HG03575 (cell line): Measurements from ENCODE around the gene IL25.
"Not testable (repeated sequence)": the region's sequence is repeated elsewhere in the genome, so short reads cannot be mapped to it uniquely, and the experiment has no call there.

Experiments used
- ATAC-seq: cut with Tn5 transposase; IDR thresholded peaks from one replicate; pipeline ENCODE4 v1.9.1; 2021; ENCODE audit not compliant: unreplicated experiment, insufficient number of reproducible peaks, low FRiP score; ENCODE audit errors: extremely low read depth

IL25 gene

DNA sequence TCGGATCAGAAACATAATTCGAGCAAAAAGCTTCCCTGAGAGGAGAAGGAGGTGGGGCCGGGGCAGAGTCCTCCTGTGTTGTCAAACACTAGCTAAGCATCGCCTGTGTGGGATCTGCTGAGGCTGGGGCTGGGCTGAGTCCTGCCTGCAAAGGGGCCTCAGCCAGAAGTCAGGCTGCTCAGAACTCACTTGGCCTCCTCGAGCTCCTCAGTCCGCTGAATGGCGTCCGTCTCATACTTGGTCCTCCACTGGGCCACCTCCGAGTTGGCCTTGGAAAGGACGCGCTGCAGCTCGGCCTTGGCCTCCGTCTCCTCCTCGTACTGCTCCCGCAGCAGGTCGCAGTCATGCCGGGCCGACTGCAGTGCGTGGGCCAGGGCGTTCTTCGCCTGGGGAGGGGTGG lies 45.4 kb downstream of the IL25 start:
- ATAC-seq = no peak

DNA sequence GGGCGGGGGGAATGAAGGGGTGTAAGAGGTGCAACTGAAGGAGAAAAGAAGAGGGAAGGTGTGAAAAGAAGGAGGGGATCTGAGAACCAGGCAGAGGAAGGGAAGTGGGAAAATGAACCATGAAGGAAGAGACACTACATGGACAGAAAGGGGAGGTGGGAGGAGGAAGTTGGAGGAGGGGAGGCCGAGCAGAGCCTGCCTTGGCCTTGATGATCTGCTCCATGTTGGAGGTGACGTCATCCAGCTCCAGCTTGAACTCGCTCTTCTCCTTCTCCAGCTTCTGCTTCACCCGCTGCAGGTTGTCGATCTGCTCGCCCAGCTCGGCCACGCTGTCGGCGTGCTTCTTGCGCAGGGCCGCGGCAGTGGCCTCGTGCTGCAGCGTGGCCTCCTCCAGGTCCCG lies 47.0 kb downstream of the IL25 start:
- ATAC-seq = not testable (repeated sequence)

DNA sequence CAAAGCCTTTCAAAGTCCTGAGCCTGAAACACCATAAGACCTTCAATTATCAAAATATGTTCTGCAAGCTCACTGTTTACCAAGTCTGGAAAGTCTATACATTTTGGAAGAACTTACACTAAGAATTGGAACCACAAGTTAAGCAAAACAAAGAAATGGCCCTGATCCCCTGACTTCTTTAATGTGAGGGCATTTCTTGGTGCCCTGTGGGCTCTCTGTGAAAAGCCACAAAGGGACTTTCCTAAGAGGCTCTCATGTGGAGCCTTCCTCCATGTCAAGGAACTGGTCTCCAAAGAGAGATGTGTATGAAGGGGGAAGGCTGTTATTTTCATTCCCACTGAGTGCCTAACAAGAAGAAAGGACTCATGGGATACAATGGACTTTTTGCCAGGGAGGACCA lies 49.0 kb downstream of the IL25 start:
- no peak for ATAC-seq

DNA sequence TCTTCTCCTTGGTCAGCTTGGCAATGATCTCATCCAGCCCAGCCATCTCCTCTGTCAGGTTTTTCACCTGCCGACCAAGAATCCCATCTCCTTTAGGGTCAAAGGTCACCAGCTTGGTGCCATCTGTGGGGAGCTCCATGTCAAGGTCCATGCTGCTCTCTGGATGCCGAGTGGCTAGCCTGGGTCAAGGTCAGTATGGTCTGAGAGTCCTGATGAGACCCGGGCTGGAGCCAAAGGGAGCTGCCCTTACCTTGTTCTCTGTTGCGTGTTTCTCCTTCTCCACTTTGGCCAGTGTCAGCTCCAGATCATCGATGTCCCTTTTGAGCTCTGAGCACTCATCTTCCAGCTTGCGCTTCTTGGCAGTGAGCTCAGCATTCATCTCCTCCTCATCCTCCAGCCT lies 51.0 kb downstream of the IL25 start:
- no peak for ATAC-seq

DNA sequence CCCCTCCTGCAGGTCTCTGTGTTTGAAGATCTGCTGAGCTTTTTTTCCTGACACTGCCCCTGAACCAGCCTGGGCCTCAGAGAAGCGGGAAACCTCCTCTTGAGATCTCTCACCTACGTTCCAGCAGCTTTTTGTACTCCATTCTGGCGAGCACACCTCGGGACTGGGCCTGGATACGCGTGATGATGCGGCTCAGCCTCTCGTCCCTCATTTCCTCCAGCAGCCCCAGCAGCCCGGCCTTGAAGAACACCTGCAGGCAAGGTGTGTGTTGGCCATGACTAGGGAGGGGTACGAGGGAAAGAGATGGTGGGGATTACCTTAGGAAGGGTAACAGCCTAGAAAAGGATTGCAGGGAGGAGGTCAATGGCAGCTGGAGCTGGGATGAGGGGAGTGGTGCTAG lies 52.6 kb downstream of the IL25 start:
- ATAC-seq = no peak

DNA sequence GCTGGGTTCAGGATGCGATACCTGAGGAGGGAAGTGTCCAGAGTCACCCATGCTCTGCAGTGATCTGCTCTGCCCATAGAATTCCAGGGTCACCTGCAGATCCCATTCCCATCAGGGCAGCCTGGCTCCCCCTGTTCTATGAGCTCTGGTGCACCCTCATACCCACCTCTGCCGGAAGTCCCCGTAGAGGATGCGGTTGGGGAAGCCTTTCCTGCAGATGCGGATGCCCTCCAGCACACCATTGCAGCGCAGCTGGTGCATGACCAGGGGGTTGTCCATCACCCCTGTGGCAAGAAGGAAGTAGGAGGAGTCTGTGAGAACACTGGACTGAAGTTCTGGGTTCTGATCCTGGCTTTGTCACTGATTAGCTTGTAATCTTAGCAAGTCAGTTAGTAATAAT lies 53.2 kb downstream of the IL25 start:
- not testable (repeated sequence) for ATAC-seq
